IMR-90 (cell line): ENCODE data around the gene LIMCH1.

Source experiments
- CHD1 ChIP-seq: IDR thresholded peaks from 2 replicates; pipeline ENCODE4 v1.6.1; 2012; ENCODE audit warnings: low read depth, low read length, improper control_type of control experiment
- FOS ChIP-seq: fragments of 150-350 bp; IDR thresholded peaks from 2 replicates; pipeline ENCODE4 v1.6.1; 2016; ENCODE audit warnings: low read depth, low read length
- MAFK ChIP-seq: IDR thresholded peaks from 2 replicates; pipeline ENCODE4 v1.6.1; 2012; ENCODE audit warnings: low read depth, low read length, improper control_type of control experiment
- POLR2A ChIP-seq: IDR thresholded peaks from 2 replicates; pipeline ENCODE4 v1.6.1; 2012; ENCODE audit warnings: mild to moderate bottlenecking, low read depth, low read length
- RAD21 ChIP-seq: IDR thresholded peaks from 2 replicates; pipeline ENCODE4 v1.6.1; 2012; ENCODE audit warnings: low read length, improper control_type of control experiment
- RCOR1 ChIP-seq: IDR thresholded peaks from 2 replicates; pipeline ENCODE4 v1.6.1; 2012; ENCODE audit warnings: mild to moderate bottlenecking, low read length, improper control_type of control experiment; ENCODE audit not compliant: insufficient replicate concordance
- TF ChIP-seq, protein P1 (sequence below): fragments of 150-350 bp; IDR thresholded peaks from 2 replicates; pipeline ENCODE4 v1.6.1; 2017; ENCODE audit warnings: mild to moderate bottlenecking, antibody characterized with exemption, low read length, low read depth
- TF ChIP-seq, protein P2 (sequence below): conservative IDR thresholded peaks from 2 replicates; pipeline ENCODE4 v1.5.1; 2012; ENCODE audit warnings: mild to moderate bottlenecking, low read depth, low read length, improper control_type of control experiment
- TF ChIP-seq, protein P3 (sequence below): fragments of 150-350 bp; IDR thresholded peaks from 2 replicates; pipeline ENCODE4 v1.6.1; 2016; ENCODE audit warnings: low read depth, mild to moderate bottlenecking, low read length, moderate library complexity, borderline replicate concordance

DNA sequence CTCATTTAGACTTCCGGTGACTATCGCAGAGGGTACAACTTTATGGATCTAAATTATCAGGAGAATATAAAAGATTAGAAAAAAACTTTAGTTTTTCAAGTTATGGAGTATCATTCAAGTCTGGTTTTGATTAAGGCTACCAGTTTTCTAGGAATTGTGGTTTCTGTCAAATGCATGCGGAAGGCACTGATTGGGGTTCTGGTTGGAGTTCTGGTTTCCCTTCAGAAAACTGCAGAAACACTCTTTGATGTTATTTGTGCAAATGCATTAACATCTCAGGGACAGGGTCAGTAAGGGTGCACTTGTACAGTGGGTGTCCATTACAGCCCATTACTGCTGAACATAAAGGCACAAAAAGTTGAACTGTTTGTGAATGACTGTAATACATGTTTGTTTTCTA lies 100.2 kb downstream of the LIMCH1 start:
- TF ChIP-seq RAD21 (no peak), MAFK (no peak), POLR2A (no peak), CHD1 (no peak), FOS (no peak), RCOR1 (no peak)
- TF ChIP-seq, protein P1, sequence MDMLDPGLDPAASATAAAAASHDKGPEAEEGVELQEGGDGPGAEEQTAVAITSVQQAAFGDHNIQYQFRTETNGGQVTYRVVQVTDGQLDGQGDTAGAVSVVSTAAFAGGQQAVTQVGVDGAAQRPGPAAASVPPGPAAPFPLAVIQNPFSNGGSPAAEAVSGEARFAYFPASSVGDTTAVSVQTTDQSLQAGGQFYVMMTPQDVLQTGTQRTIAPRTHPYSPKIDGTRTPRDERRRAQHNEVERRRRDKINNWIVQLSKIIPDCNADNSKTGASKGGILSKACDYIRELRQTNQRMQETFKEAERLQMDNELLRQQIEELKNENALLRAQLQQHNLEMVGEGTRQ = no peak
- TF ChIP-seq, protein P2, sequence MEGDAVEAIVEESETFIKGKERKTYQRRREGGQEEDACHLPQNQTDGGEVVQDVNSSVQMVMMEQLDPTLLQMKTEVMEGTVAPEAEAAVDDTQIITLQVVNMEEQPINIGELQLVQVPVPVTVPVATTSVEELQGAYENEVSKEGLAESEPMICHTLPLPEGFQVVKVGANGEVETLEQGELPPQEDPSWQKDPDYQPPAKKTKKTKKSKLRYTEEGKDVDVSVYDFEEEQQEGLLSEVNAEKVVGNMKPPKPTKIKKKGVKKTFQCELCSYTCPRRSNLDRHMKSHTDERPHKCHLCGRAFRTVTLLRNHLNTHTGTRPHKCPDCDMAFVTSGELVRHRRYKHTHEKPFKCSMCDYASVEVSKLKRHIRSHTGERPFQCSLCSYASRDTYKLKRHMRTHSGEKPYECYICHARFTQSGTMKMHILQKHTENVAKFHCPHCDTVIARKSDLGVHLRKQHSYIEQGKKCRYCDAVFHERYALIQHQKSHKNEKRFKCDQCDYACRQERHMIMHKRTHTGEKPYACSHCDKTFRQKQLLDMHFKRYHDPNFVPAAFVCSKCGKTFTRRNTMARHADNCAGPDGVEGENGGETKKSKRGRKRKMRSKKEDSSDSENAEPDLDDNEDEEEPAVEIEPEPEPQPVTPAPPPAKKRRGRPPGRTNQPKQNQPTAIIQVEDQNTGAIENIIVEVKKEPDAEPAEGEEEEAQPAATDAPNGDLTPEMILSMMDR = no peak
- TF ChIP-seq, protein P3, sequence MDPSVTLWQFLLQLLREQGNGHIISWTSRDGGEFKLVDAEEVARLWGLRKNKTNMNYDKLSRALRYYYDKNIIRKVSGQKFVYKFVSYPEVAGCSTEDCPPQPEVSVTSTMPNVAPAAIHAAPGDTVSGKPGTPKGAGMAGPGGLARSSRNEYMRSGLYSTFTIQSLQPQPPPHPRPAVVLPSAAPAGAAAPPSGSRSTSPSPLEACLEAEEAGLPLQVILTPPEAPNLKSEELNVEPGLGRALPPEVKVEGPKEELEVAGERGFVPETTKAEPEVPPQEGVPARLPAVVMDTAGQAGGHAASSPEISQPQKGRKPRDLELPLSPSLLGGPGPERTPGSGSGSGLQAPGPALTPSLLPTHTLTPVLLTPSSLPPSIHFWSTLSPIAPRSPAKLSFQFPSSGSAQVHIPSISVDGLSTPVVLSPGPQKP = no peak
